Measurements from ENCODE around the gene WDTC1.

DNA sequence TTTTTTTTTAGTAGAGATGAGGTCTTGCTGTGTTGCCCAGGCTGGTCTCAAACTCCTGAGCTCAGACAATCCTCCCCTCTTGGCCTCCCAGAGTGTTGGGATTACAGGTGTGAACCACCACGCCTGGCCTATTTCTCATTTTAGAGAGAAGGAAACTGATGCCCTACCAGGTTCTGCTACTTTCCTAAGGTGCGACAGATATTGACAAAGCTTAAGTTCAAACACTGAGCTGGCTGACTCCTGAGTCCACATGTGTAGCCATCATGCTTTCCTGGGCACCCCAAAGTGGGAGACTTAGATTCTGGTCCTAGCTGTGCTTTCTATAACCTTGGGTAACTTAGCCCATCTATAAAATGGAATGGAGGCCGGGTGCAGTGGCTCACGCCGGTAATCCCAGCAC, 82.4 kb downstream of the WDTC1 start:
- TF ChIP-seq, protein P1, sequence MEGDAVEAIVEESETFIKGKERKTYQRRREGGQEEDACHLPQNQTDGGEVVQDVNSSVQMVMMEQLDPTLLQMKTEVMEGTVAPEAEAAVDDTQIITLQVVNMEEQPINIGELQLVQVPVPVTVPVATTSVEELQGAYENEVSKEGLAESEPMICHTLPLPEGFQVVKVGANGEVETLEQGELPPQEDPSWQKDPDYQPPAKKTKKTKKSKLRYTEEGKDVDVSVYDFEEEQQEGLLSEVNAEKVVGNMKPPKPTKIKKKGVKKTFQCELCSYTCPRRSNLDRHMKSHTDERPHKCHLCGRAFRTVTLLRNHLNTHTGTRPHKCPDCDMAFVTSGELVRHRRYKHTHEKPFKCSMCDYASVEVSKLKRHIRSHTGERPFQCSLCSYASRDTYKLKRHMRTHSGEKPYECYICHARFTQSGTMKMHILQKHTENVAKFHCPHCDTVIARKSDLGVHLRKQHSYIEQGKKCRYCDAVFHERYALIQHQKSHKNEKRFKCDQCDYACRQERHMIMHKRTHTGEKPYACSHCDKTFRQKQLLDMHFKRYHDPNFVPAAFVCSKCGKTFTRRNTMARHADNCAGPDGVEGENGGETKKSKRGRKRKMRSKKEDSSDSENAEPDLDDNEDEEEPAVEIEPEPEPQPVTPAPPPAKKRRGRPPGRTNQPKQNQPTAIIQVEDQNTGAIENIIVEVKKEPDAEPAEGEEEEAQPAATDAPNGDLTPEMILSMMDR (conservative IDR thresholded peaks at IDR 0.05; ENCODE audit: low read depth, low read length): no peak
- no peak for TF ChIP-seq EZH2 (IDR thresholded peaks at IDR 0.05; ENCODE audit: low read length, unreplicated experiment)
